HG02759 (cell line): Measurements from ENCODE around the gene SYTL3.
"Not testable (repeated sequence)": the region's sequence is repeated elsewhere in the genome, so short reads cannot be mapped to it uniquely, and the experiment has no call there.

Experiments
- ATAC-seq: cut with Tn5 transposase; IDR thresholded peaks from one replicate; pipeline ENCODE4 v1.9.1; 2021; ENCODE audit warnings: mild to moderate bottlenecking, moderate library complexity; ENCODE audit not compliant: unreplicated experiment

The SYTL3 gene

GRCh38 chr6:158785036-158785435, 135.2 kb downstream of the SYTL3 start:
- ATAC-seq = no peak

DNA sequence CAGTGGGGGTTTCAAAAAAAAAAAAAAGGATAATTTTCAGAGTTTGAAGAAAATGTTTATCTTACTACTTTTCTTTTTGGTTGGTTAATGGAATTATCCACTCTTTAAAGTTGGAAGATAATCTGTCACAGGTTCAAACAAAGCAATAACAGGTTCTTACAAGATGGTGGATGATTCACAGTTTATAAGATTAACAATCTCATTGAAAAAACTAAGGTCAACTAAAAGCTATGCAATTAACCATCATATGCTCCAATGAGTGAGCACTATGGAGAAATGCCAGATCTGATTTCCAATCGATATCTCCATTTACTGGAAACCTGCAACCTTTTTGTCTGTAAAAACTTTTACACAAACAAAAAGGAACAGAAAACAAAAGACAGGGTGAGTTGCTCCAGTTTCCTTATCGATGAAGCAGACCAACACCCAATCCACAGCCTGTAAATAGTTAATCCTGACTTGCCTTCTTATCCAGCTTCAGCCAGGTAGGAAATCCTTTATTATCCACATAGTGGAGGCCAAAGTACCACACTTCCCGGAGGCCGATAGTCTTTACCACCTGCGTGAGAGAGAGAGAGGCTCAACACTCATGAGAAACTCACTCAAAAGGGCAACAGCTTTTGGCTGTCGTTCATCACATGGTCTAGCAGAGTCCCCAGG, 136.9 kb downstream of the SYTL3 start:
- ATAC-seq = no peak

GRCh38 chr6:158787395-158787794, 137.5 kb downstream of the SYTL3 start:
- no peak for ATAC-seq

DNA sequence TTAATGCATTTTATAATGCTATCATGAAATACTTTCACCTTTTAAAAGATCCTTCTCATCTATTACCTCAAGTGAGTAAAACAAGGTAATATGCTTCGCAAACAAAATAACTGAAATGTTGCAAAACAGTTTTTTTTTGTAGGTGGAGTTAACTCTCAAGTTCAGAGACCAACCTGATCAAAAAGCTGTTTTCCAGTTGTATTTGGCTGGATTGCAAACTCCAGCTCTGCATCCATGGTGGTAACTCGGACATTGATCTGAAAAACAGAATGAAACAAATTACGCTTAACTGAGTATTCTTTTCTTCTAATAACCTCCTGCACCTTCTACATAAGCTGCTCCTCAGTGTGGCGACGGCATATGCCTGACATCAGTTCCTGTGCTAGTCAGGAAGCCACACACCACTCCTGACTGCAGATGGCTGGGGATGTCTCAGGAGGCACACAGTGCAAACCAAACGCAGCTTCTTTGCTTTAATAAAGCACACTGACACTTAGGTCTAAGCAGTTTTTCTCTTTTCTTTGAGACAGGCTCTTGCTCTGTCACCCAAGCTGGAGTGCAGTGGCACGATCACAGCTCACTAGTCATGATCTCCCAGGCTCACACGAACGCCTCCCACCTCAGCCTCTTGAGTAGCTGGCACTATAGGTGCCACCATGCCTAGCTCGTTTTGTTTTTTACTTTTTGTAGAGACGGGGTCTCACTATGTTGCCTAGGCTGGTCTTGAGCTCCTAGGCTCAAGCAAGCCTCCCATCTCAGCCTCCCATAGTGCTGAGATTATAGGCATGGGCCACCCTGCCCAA, 139.5 kb downstream of the SYTL3 start:
- ATAC-seq = peak; percentile 39

DNA sequence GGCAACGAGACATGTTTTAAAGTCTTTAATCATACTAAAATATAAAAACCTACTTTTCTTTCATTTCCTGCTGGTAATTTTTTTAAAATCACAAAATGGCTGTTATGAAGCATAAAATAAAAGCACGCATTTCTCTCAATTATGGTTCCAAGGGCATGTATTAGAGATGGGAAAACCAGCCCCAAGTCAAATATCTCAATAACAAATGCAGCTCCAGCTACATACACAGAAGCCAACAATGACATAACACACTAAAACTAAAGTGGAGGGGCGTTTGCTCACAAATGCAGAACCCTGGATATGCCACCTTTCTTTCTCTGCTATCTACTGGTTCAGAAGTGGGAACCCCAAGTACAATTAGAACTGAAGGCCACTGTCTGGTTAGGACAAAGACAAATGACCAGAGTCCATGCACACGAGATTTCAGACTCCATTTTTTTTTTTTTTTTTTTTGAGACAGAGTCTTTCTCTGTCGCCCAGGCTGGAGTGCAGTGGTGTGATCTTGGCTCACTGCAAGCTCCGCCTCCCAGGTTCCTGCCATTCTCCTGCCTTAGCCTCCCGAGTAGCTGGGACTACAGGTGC, 141.5 kb downstream of the SYTL3 start:
- no peak for ATAC-seq

DNA sequence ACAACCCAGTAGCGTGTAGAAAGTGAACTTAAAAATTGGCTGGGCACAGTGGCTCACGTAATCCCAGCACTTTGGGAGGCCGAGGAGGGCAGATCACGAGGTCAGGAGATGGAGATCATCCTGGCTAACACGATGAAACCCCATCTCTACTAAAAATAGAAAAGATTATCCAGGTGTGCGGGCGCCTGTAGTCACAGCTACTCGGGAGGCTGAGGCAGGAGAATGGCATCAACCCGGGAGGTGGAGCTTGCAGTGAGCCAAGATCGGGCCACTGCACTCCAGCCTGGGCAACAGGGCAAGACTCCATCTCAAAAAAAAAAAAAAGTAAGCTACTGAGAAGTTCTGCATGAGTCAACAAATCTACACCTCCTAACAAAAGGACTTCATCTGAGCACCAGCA, 142.7 kb downstream of the SYTL3 start:
- not testable (repeated sequence) for ATAC-seq

DNA sequence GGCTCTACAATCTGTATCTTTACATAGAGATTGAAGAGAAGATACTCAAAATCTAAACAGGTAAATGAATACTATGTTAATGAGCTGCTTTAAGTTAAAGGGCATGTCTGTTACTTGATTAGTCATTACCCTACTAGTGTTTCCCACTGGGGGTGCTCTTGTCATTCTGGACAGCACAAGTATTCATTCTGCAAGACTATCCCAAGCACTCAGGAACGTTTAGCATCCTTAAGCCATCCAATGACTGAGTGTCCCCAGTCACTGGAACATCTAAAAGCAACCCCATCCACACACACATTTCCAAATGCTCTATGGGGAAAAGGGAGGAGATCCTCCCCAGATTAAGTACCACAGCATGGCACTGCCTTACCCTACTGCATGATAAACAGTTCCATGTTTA, 143.6 kb downstream of the SYTL3 start:
- peak; percentile 58 for ATAC-seq

DNA sequence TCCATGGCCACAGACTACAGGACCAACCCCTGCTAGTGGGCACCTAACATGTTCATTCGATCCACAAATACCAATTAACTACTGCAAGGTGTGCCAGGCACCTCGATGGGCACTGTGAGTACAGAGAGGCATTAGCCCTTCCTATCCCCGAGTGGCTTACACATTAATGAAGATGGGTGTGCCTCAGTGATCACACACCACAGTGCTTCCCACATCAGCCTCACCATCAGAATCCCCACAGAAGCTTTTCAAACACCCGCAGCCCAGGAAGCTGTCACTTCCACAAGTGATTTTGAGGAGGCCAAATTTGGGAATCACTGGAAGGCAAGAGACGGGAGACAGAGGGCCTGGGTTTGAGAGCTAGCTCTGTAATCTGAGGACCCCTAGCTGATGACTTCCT, 145.7 kb downstream of the SYTL3 start:
- no peak for ATAC-seq

GRCh38 chr6:158796353-158796752, 146.5 kb downstream of the SYTL3 start:
- ATAC-seq = no peak

DNA sequence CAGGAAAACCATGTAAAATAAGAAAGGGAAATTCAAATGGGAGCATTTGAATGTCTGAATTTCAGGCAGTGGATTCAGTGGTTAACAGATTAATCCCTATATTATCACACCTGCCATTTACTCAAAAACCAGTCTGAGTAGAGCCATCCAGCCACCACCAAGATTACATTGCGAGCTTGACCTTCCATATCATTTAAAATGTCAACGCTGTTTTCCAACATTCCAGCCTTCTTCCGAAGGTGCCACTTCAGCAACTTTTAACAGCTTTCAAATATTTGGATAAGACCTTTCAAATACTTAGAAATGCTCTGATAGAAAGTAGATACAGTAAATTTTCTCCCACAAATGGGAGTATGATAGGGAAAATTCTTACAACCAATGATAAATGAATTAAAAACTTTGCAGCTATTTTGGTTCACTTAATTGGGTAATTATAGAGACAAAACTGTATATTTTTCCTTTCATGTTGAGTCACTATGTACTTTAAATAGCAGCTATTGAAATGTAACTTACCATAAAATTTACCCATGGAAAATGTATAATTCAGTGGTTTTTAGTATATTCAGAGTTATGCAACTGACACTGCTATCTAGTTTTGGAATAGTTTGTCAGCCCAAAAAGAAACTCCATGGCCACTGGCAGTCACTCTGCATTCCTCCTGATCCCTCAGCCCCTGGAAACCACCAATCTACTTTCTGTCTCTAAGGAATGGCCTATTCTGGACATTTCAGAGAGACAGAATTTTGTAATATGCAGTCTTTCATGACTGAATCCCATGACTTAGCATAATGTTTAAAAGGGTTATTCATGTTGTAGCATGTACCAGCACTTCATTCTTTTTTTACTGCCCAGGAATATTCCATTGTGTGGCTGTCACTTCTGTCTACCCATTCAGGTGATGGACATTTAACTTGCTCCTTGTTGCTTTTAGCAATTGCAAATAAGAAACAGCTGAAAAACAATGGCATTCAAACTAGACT, 147.8 kb downstream of the SYTL3 start:
- ATAC-seq = no peak

DNA sequence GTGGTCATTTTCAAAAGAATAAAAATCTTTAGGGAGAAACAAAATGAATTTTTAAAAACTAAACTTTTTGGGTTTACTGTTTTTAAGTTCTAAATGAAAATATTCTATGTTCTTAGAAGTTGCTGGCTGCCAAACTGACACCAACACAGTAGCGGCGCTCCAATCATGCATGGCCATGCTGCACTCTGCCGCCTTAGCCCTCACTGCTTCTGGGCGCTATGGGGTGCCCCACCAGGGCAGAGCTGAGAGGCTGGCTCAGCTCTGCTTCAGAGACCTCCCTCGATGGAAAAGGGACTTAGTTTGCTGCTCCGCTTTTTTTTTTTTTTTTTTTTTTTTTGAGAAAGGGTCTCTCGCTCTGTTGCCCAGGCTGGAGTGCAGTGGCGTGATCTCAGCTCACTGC, 148.5 kb downstream of the SYTL3 start:
- no peak for ATAC-seq

- no peak for ATAC-seq
Measured at GRCh38 chr6:158799051-158799792, 149.4 kb downstream of the SYTL3 start.

- no peak for ATAC-seq
Measured at GRCh38 chr6:158801655-158802294, 151.9 kb downstream of the SYTL3 start.

DNA sequence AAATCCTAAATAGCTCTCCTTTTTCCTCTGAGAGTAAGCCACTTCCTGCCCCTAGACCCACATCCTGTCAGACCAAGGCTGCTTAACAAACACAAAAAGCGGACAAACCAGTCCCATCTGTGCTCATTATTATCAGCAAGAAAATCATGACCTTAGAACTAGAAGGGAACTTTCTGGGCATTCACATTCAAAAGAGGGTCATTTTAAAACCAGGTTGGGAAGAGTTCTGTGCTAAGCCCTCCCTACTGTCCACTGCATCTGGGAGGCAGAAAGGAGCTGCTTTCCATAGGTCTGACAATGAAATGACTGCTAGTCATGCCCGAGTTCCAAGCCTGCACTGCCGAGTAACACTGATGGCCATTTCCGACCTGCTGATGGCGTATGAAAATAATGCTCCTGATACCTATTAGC, 153.9 kb downstream of the SYTL3 start:
- peak; percentile 74 for ATAC-seq

- no peak for ATAC-seq
Measured at GRCh38 chr6:158804207-158804606, 154.4 kb downstream of the SYTL3 start.

DNA sequence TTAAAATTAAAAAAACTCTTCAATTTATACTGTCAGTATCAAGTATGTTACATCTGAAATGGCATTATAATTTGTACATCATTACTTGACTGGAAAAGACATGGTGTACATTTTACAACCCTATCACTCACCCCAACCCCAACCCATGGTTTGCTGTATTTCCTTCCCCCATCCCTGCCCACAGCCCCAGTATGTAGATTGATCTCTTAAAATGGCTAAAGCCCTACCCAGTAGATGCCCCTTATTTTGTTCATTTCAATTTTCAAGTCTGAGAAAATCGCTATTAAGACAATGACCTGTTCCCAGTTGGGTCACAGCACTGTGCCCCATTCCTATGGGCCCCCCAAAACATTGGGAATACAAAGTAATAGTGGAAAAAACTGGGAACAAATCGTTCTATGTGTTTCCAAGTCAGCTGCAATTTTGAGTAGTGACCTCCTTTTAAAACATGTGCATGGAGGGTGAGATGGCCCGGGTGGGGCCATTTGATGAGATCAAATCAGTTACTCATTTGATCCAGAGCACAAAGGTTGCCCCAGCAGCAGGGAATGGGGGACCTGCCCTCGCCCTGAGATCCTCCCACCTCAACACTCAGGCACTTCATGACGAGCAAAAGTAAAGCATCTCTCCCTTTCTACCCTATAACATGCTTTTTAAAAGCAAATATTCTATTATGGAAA, 156.0 kb downstream of the SYTL3 start:
- ATAC-seq = no peak

DNA sequence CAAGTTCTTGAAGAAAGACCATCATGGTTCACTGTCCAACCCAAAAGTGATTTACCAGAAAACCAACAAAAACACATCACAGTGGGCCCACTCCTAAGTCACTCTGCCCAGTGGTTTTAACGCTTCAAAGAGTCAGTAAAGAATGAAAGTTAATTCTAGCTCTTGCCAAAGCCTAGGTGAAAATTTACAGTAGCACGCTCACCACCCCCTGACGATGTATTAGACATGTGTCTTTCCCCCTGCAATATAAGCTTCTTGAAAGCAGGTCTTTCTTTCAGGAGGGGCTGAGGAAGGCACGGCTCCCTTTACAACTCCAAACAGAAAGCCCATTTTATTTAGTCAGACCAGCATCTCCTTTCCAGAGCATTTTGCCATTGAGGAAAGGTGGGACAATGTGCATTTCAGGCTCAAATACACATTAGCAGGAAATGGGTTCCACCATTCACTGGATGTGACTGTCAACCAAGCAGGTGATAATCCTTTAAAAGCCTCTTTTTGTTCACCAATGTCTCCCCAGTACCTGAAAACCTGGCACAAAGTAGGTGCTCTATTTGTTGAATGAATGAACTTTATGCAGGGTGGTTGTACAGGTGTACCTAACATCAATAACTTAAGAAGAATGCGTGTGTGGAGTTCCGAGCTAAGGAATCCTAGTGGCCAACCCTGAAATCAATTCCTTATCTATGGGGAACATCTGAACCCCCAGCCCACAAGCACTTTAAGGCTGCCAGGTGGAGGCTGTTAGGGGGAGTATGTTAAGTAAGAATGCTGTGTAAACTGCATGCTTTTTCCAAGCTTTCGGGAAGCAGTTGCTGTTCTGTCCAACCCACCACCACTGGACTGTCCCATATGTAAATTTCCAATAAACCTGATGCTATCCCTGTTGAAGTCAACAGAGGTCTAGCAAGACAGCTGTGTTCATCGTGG, 157.9 kb downstream of the SYTL3 start:
- no peak for ATAC-seq

- no peak for ATAC-seq
Measured at GRCh38 chr6:158808442-158808833, 158.6 kb downstream of the SYTL3 start.
